ENCODE measurements around the gene EPAS1. TPM values are rescaled to one million over a fixed set of nuclear protein-coding genes. Genes with fewer than 3 reads are reported as not detected.

EPAS1 gene
- total RNA-seq, 2 donors from 2014 or later, result 517 to 667 TPM

DNA sequence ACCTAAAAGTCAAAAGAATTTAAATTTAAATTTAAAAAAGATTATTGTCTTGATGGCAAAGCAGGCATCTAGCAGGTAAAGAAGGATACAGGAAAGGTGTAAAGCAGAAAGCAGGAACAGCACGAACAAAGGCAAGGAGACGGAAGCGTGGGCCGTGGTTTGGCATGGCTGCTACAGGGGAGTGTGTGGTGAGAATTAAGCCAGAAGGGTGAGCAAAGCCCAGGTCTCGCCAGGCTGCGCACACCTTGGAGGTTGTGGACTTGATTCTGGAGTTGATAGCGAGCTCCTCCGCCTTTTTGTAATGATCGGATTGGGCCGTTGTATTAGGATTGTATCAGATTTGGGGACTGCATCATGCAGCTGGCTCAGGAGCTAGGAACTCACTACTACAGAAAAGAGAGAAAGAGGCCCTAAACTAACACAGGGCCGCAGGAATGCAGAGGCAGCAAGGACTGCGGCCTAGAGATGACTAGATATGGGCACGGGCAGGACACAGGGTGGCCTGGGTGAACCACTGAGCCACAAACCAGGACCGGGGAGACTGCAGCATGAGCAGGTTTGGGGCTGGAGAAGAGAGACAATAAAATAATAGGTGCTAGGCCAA is 110.7 kb downstream of the EPAS1 start:
- peak overlapping the region; percentile 34 to 69 for H3K27ac ChIP-seq
- H3K36me3 ChIP-seq, result no peaks in the 10 kb centered on the region
- H3K4me3 ChIP-seq, result no peak overlapping the region
- H3K27me3 ChIP-seq (replicated peaks; ENCODE audit: insufficient read depth), result no peaks in the 10 kb centered on the region
- no peak for ATAC-seq (ENCODE audit: insufficient number of reproducible peaks, low FRiP score, low read depth)
- H3K9me3 ChIP-seq, result no peaks in the 10 kb centered on the region
- TF ChIP-seq, protein P1, sequence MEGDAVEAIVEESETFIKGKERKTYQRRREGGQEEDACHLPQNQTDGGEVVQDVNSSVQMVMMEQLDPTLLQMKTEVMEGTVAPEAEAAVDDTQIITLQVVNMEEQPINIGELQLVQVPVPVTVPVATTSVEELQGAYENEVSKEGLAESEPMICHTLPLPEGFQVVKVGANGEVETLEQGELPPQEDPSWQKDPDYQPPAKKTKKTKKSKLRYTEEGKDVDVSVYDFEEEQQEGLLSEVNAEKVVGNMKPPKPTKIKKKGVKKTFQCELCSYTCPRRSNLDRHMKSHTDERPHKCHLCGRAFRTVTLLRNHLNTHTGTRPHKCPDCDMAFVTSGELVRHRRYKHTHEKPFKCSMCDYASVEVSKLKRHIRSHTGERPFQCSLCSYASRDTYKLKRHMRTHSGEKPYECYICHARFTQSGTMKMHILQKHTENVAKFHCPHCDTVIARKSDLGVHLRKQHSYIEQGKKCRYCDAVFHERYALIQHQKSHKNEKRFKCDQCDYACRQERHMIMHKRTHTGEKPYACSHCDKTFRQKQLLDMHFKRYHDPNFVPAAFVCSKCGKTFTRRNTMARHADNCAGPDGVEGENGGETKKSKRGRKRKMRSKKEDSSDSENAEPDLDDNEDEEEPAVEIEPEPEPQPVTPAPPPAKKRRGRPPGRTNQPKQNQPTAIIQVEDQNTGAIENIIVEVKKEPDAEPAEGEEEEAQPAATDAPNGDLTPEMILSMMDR (IDR thresholded peaks at IDR 0.05), result no peak
- peaks cover 0 to 25% of the 10 kb centered on the region in 2 donors for H3K4me1 ChIP-seq (ENCODE audit: control insufficient read depth in 1 of 2, low read depth in 2 of 2)
- DNase-seq (ENCODE audit: low spot score), result no peak

DNA sequence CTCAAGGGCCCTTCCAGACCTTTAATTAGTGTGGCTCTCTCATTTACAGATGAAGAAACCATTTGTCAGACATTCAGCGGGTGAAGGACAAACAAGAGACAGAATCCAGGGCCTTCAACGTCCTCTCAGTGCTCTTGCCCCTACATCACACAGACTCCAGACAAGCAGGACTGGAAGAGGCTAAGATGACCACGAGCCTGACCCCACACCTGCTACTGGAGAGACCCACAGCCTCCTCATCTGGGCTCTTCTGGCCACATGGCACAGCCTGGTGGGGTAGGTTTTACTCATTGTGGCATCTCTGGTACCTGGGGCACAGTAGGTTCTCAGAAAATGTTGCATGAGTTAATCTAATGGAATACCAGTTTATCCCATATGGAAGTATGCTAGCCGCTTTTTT is 112.5 kb downstream of the EPAS1 start:
- ATAC-seq (ENCODE audit: insufficient number of reproducible peaks, low FRiP score, low read depth) (no peak), DNase-seq (ENCODE audit: low spot score) (no peak)
- peak overlapping the region; percentile 22 to 69 for H3K27ac ChIP-seq
- no peaks in the 10 kb centered on the region for H3K36me3 ChIP-seq
- TF ChIP-seq, protein P1 (IDR thresholded peaks at IDR 0.05), result no peak
- H3K9me3 ChIP-seq, result no peaks in the 10 kb centered on the region
- no peak overlapping the region for H3K4me3 ChIP-seq
- H3K27me3 ChIP-seq (replicated peaks; ENCODE audit: insufficient read depth), result no peaks in the 10 kb centered on the region
- H3K4me1 ChIP-seq (ENCODE audit: control insufficient read depth in 1 of 2, low read depth in 2 of 2), result peaks cover 0 to 25% of the 10 kb centered on the region in 2 donors

DNA sequence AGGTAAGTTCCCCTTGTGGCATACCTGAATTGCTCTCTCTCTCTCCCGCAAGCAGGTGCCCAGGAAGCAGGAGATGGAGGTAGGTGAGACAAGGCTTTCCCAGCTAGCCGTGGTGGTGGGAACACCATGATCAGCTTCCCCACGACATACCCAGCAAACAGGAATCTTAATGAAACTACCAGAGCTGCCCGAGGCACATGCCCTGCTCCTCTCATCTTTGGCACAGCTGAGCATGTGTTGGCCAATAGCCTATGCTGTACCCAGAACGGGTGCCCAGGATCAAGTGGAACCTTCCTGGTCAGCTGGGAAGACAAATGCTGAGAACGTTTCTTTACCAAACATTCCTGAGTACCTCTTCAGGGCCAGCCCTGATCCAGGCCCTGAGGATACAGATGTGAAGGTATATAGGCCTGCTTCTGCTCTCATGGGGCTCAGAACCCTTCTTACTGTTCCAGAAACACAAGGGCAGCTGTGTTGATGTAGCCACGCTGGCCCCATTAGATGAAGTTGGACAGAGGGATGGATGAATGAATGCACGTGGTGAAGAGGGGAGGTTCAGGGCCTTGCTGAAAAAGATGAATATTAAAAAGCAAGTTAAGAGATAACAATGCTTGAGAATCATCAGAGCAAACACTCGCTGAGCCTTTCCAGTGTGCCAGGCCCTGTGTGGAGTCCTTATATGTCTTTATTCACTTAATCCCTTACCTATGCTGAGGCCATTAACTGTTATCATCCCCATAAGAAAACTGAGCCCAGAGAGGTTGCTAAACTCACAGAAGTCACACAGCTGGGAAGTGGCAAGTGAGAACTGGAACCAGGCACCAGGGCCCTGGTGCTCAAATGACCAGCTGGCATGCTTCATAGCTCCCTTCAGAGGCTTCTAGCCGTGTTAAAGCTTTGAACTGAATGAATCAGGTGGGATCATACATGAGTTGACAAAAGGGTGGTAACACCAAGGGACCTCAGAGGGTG is 113.4 kb downstream of the EPAS1 start:
- H3K9me3 ChIP-seq, result peaks cover under 1% of the 10 kb centered on the region
- no peaks in the 10 kb centered on the region for H3K27me3 ChIP-seq (replicated peaks; ENCODE audit: insufficient read depth)
- H3K27ac ChIP-seq, result no peak overlapping the region
- no peak overlapping the region for H3K4me3 ChIP-seq
- ATAC-seq (ENCODE audit: insufficient number of reproducible peaks, low FRiP score, low read depth), result no peak
- TF ChIP-seq, protein P1 (IDR thresholded peaks at IDR 0.05), result no peak
- H3K36me3 ChIP-seq, result no peaks in the 10 kb centered on the region
- H3K4me1 ChIP-seq (ENCODE audit: control insufficient read depth in 1 of 2, low read depth in 2 of 2), result peaks cover 0 to 25% of the 10 kb centered on the region in 2 donors
- no peak for DNase-seq (ENCODE audit: low spot score)

DNA sequence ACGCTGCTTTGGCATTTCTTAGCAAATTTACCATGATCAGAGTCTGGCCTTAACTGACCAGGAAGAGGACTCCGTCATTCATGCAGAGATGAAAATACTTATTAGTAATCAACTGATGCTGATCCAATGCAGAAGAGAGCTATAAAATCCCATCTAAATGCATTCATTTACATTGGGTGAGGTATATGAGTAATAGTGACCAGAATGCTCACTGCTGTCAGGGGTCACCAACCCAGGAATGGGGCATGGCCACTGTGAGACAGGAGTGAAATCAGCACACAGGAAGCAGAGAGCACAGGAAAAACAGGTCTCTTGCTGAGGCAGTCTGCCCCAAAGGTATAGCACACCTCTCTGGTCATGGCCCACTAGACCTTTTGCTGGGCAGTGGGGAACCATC is 114.0 kb downstream of the EPAS1 start:
- Histone ChIP-seq H3K27ac (no peak overlapping the region), H3K9me3 (peaks cover 7% of the 10 kb centered on the region), H3K27me3 (replicated peaks; ENCODE audit: insufficient read depth) (no peaks in the 10 kb centered on the region), H3K4me1 (ENCODE audit: control insufficient read depth in 1 of 2, low read depth in 2 of 2) (peaks cover 0 to 25% of the 10 kb centered on the region in 2 donors), H3K36me3 (no peaks in the 10 kb centered on the region), H3K4me3 (no peak overlapping the region)
- DNase-seq (ENCODE audit: low spot score) (no peak), ATAC-seq (ENCODE audit: insufficient number of reproducible peaks, low FRiP score, low read depth) (no peak)
- TF ChIP-seq, protein P1 (IDR thresholded peaks at IDR 0.05), result no peak

DNA sequence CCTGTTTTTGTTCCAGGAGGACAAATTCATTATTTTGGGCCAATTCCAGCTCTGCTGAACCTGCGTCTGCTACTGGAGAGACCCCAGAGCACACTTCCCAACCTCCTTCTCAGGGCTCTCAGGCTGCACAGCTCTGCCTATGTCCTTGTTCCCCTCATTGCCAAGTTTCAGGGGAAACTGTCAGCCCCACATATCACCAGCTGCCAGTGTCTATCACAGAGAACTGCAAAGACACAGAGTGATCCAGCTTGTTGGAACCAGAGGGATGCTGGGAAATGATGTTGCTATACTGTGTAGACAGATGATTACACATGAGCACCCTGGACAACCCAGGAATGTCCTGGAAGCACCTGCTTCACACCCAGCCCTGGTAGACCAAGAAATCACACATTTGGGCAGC is 114.8 kb downstream of the EPAS1 start:
- Histone ChIP-seq H3K4me1 (ENCODE audit: control insufficient read depth in 1 of 2, low read depth in 2 of 2) (peaks cover 0 to 25% of the 10 kb centered on the region in 2 donors), H3K27ac (no peak overlapping the region), H3K9me3 (peaks cover 12% of the 10 kb centered on the region), H3K4me3 (no peak overlapping the region), H3K36me3 (no peaks in the 10 kb centered on the region), H3K27me3 (replicated peaks; ENCODE audit: insufficient read depth) (no peaks in the 10 kb centered on the region)
- DNase-seq (ENCODE audit: low spot score) (no peak), ATAC-seq (ENCODE audit: insufficient number of reproducible peaks, low FRiP score, low read depth) (no peak)
- TF ChIP-seq, protein P1 (IDR thresholded peaks at IDR 0.05), result no peak

Measured in thoracic aorta (tissue), 2 donors.